Keratinocyte (primary cell): Measurements from ENCODE around the gene RALGAPA2. TPM values are rescaled to one million over a fixed set of nuclear protein-coding genes. Genes with fewer than 3 reads are reported as not detected.

Source experiments
- DNase-seq: peaks from one replicate; pipeline ENCODE4 v3.0.0-alpha.2; 2011; ENCODE audit warnings: low read depth, missing footprints, low spot score
- FAIRE-seq: peaks from 2 replicates; lab custom pipeline; 2011; peaks lifted over from hg19 to GRCh38; lab: Jason Lieb, UNC
- H2AFZ ChIP-seq: 2 replicates; pipeline ENCODE4 v1.6.0; 2012; ENCODE audit warnings: low read length, control low read depth, inconsistent platforms; ENCODE audit not compliant: control insufficient read depth
- H3K27ac ChIP-seq: 2 replicates; pipeline ENCODE4 v1.5.1; 2011; ENCODE audit warnings: low read length; ENCODE audit not compliant: control insufficient read depth, insufficient read depth
- H3K27me3 ChIP-seq: 3 replicates; pipeline ENCODE4 v1.6.0; 2011; ENCODE audit warnings: low read length; ENCODE audit not compliant: control insufficient read depth, insufficient read depth; ENCODE audit errors: extremely low read depth
- H3K36me3 ChIP-seq, 2 experiments: 2 replicates in 1 of 2; 3 replicates in 1 of 2; pipeline ENCODE4 v1.5.1; 2011; ENCODE audit warnings: low read length in 2 of 2, mild to moderate bottlenecking in 1 of 2; ENCODE audit not compliant: control insufficient read depth in 2 of 2, insufficient read depth in 2 of 2; ENCODE audit errors: extremely low read depth in 1 of 2
- H3K4me1 ChIP-seq: 3 replicates; pipeline ENCODE4 v1.5.1; 2011; ENCODE audit warnings: low read length; ENCODE audit not compliant: control insufficient read depth, insufficient read depth; ENCODE audit errors: extremely low read depth
- H3K4me2 ChIP-seq: 3 replicates; pipeline ENCODE4 v1.6.0; 2011; ENCODE audit warnings: low read depth, low read length; ENCODE audit not compliant: control insufficient read depth, insufficient read depth; ENCODE audit errors: extremely low read depth
- H3K4me3 ChIP-seq, 3 experiments: fragments of 200-600 bp in 1 of 3; sonication (generic) in 1 of 3; 2 replicates in 2 of 3; 3 replicates in 1 of 3; pipeline ENCODE4 v1.5.1; 2011 to 2016; ENCODE audit warnings: low read length in 3 of 3, mild to moderate bottlenecking in 3 of 3, control low read depth in 2 of 3, inconsistent platforms in 1 of 3, low read depth in 1 of 3, mixed read lengths in 1 of 3, mixed run types in 1 of 3, moderate library complexity in 1 of 3; ENCODE audit not compliant: control insufficient read depth in 2 of 3, insufficient read depth in 2 of 3; ENCODE audit errors: extremely low read depth in 1 of 3
- H3K79me2 ChIP-seq: 2 replicates; pipeline ENCODE4 v1.6.0; 2012; ENCODE audit warnings: low read length; ENCODE audit not compliant: control insufficient read depth, insufficient read depth
- H3K9ac ChIP-seq: 3 replicates; pipeline ENCODE4 v1.6.0; 2011; ENCODE audit warnings: low read length; ENCODE audit not compliant: control insufficient read depth, insufficient read depth; ENCODE audit errors: extremely low read depth
- H3K9me1 ChIP-seq: 3 replicates; pipeline ENCODE4 v1.6.0; 2011; ENCODE audit warnings: low read length; ENCODE audit not compliant: control insufficient read depth, insufficient read depth; ENCODE audit errors: extremely low read depth
- H3K9me3 ChIP-seq: 2 replicates; pipeline ENCODE4 v1.5.1; 2012; ENCODE audit warnings: low read depth, low read length; ENCODE audit not compliant: control insufficient read depth
- H4K20me1 ChIP-seq: 3 replicates; pipeline ENCODE4 v1.6.0; 2011; ENCODE audit warnings: low read length; ENCODE audit not compliant: control insufficient read depth, insufficient read depth; ENCODE audit errors: extremely low read depth
- EZH2 ChIP-seq: IDR thresholded peaks from one replicate; pipeline ENCODE4 v1.6.1; 2012; ENCODE audit warnings: inconsistent platforms, mild to moderate bottlenecking, low read length, moderate library complexity
- dilution Hi-C: fragments of 300-500 bp; cut with MboI; formaldehyde crosslinking; loops from one replicate; pipeline ENCODE4 v1.7.0; 2020; ENCODE audit warnings: low sequenced_read_pairs; ENCODE audit not compliant: extremely low pct_ligation_motif_present
- polyA plus RNA-seq, 5 experiments: library from polyadenylated mRNA; depleted of rRNA in 3 of 5; stranded (reverse) in 3 of 5; stranded (forward) in 1 of 5; unstranded in 1 of 5; fragments of >200 nt; gene quantifications; 1 replicate in 1 of 5; 2 replicates in 3 of 5; 3 replicates in 1 of 5; pipeline versions ENCODE4 v1.2.1 to v1.2.3, GENCODE V29; 2011 to 2012; ENCODE audit warnings: missing spikeins in 2 of 5, low read depth in 1 of 5, low replicate concordance in 1 of 5
- TF ChIP-seq, protein P1 (sequence below), 3 experiments: IDR thresholded peaks in 1 of 3; conservative IDR thresholded peaks in 1 of 3; optimal IDR thresholded peaks in 1 of 3; 2 replicates in 2 of 3; 3 replicates in 1 of 3; pipeline versions ENCODE3 to v1.5.1; 2011; ENCODE audit warnings: low read length in 3 of 3, mild to moderate bottlenecking in 3 of 3, moderate library complexity in 2 of 3, control low read depth in 1 of 3, inconsistent platforms in 1 of 3; ENCODE audit not compliant: insufficient read depth in 2 of 3; ENCODE audit errors: extremely low read depth in 1 of 3

Gene RALGAPA2
- polyA plus RNA-seq, 1 donor (not counting 4 experiments of a cell fraction or from before 2014, with no cell fraction given) = 3.2 TPM

DNA sequence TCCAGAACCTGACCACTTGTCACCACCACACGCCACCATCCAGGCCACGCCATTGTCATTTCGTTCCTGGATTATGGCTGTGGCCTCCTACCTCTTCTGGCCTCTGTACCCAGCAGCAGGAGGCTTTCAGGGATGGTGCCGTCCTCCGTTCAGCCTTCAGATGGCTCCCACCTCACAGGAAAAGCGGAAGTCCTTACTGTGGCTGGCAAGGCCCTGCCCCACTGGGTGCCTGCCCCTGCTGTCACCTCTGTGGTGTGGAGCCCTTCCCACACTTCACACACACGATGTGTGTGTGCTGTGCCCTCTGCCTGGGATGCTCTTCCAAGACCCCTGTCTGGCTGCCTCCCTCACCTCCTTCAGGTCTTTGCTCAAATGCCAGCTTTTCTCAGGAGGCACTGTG lies 275.1 kb downstream of the RALGAPA2 start:
- H3K27me3 ChIP-seq = no peaks in the 10 kb centered on the region
- no peak for TF ChIP-seq EZH2
- TF ChIP-seq, protein P1, sequence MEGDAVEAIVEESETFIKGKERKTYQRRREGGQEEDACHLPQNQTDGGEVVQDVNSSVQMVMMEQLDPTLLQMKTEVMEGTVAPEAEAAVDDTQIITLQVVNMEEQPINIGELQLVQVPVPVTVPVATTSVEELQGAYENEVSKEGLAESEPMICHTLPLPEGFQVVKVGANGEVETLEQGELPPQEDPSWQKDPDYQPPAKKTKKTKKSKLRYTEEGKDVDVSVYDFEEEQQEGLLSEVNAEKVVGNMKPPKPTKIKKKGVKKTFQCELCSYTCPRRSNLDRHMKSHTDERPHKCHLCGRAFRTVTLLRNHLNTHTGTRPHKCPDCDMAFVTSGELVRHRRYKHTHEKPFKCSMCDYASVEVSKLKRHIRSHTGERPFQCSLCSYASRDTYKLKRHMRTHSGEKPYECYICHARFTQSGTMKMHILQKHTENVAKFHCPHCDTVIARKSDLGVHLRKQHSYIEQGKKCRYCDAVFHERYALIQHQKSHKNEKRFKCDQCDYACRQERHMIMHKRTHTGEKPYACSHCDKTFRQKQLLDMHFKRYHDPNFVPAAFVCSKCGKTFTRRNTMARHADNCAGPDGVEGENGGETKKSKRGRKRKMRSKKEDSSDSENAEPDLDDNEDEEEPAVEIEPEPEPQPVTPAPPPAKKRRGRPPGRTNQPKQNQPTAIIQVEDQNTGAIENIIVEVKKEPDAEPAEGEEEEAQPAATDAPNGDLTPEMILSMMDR (optimal IDR thresholded peaks at IDR 0.05 in 1 of 3, IDR thresholded peaks at IDR 0.05 in 1 of 3, conservative IDR thresholded peaks at IDR 0.05 in 1 of 3; ENCODE audit: extremely low read depth in 1 of 3, insufficient read depth in 2 of 3, low read length in 3 of 3) = no peak
- no peak overlapping the region for H3K27ac ChIP-seq
- no peak overlapping the region for H2AFZ ChIP-seq
- H3K36me3 ChIP-seq = no peaks in the 10 kb centered on the region
- H3K9ac ChIP-seq = no peak overlapping the region
- H3K4me3 ChIP-seq = no peak overlapping the region
- dilution Hi-C loops = no loop called here
- no peaks in the 10 kb centered on the region for H3K79me2 ChIP-seq
- H3K4me1 ChIP-seq = no peaks in the 10 kb centered on the region
- H3K4me2 ChIP-seq = no peak overlapping the region
- H4K20me1 ChIP-seq = no peaks in the 10 kb centered on the region
- no peaks in the 10 kb centered on the region for H3K9me3 ChIP-seq
- no peak for FAIRE-seq
- no peaks in the 10 kb centered on the region for H3K9me1 ChIP-seq
- no peak for DNase-seq

DNA sequence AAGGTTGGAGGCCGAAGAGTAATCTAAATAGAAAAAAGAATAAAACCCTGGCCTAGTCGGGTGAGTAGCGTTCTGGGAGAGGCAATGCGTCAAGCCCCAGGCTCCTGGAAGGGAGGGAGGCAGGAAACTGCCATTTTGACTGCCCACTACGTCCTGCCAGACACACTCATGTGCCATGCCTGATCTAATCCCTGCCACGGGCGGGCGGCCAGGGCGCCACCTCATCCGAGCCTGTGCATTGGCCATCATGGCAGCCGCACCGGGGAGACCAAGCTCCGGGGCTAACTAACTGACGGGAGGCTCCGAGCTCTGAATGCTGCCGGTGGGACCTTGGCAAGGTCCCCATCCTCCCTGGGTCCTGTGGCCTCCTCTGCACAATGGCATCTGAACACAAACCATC lies 275.8 kb downstream of the RALGAPA2 start:
- Histone ChIP-seq H3K9me3 (no peaks in the 10 kb centered on the region), H3K4me2 (no peak overlapping the region), H3K27ac (no peak overlapping the region), H3K9ac (no peak overlapping the region), H3K36me3 (no peaks in the 10 kb centered on the region), H2AFZ (no peak overlapping the region), H3K4me3 (no peak overlapping the region), H3K9me1 (no peaks in the 10 kb centered on the region), H3K4me1 (no peaks in the 10 kb centered on the region), H3K79me2 (no peaks in the 10 kb centered on the region), H4K20me1 (no peaks in the 10 kb centered on the region), H3K27me3 (no peaks in the 10 kb centered on the region)
- FAIRE-seq (no peak), DNase-seq (no peak)
- dilution Hi-C loops = no loop called here
- no peak for TF ChIP-seq EZH2
- TF ChIP-seq, protein P1 (optimal IDR thresholded peaks at IDR 0.05 in 1 of 3, IDR thresholded peaks at IDR 0.05 in 1 of 3, conservative IDR thresholded peaks at IDR 0.05 in 1 of 3; ENCODE audit: extremely low read depth in 1 of 3, insufficient read depth in 2 of 3, low read length in 3 of 3) = no peak
